Jurkat, Clone E6-1 (cell line): ENCODE results near the gene USH2A.

Experiments
- DNase-seq: peaks from one replicate; pipeline ENCODE4 v3.0.0-alpha.2; 2011; ENCODE audit warnings: low read depth, low spot score
- H3K4me3 ChIP-seq: 2 replicates; pipeline ENCODE4 v1.5.1; 2011; ENCODE audit warnings: mild to moderate bottlenecking, low read length, control low read depth, moderate library complexity

Gene USH2A

DNA sequence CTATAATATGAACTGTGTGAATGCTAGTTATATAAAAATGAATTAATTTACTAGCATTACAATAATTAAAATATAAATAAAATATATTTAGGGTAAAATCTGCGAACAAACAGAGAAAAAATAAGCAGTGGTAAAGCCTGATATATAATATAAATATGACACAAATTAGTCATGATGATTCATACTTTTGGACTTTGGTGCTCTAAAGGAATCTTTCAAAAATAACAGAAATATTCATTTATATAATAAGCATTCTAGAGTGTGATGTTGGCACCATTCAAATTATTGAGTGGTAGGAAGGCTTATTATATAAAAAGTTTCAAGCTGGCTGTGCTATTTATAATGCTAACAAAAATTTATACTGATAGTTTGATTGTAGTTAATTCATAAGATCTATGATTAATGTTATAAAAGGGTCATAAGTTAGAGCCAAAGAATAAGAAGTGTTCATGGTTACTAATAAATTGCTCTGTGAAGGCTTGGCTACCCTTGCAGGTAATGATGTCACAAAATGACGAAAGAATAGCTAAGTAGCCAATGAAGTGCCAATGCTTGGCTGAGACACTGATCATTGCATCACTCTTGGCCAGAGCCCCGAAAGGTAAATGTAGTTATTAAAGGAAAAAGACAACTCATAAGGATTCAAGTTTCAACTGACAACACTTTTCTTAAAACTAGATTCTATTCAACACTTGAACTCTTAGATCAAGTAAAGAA, 108.7 kb downstream of the USH2A start:
- no peak overlapping the region for H3K4me3 ChIP-seq
- DNase-seq, result no peak

DNA sequence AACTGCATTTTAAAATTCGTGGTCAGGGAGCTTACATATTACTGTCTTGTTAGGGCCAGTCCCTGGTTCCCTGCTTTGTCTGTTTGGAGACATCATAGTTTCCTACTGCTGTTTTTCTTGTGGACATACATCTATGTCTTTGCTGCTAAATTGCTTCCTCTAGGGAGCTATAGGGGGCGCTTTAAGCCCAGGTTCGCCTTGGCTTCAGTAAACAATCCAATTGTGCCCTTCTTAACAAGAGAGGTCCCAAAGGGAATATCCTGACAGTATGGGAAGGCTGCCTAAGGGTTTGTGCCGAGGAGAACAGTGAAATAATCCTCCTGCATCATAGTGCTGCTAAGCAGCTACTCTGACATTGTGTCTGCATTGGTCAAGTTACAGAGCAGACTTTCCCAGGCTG, 112.5 kb downstream of the USH2A start:
- H3K4me3 ChIP-seq, result no peak overlapping the region
- DNase-seq, result peak; percentile 11

DNA sequence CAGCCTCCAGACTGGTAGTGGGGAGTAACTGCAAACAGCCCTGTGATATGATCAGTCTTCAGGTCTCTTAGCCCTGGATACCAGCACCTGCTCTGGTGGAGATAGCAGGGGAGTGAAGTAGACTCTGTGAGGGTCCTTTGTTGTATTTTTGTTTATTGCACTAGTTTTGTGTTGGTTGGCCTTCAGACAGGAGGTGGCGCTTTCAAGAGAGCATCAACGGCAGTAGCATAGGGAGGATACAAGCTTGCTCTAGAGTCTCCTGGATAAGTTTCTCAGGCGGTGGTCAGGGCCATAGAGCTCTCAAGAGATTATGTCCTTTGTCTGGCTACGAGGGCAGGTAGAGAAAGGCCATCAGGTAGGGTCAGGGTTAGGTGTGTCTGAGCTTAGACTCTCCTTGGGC, 116.4 kb downstream of the USH2A start:
- no peak overlapping the region for H3K4me3 ChIP-seq
- peak; percentile 2 for DNase-seq

DNA sequence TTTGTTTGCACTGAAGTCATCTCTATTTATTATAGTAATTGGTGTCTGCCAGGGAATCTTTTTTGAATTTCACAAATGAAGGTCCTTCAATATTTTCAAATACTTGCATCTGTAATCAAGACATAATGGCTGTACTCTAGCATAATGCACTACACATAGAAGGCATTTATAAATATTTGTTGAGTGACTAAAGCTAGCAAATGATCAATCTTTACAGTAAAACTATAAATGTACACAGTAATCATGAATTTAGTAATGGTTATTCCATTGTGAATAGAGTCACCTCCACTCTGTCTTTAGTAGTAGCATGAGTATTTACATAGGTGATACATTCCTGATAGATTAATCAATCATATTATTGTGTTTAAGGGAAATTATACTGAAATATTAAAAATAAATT, 119.6 kb downstream of the USH2A start:
- no peak overlapping the region for H3K4me3 ChIP-seq
- DNase-seq, result no peak

DNA sequence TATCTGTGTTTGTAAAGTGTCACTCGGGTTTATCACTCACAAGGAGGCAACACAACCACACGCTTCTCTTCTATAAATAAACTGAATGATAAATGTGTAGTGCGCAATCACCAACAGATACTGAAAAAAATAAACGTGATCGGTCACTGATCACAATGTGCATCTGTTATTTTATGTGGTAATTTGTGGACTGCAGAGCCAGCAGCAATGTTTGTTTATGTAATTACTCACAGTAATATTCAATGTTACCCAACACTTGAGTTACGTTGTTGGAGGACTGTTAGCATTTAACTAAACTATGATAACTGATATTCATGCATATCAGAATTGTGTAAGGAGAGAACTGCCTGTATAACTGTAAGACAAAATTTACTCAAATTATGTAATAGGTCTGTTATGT, 129.6 kb downstream of the USH2A start:
- H3K4me3 ChIP-seq, result no peak overlapping the region
- no peak for DNase-seq

DNA sequence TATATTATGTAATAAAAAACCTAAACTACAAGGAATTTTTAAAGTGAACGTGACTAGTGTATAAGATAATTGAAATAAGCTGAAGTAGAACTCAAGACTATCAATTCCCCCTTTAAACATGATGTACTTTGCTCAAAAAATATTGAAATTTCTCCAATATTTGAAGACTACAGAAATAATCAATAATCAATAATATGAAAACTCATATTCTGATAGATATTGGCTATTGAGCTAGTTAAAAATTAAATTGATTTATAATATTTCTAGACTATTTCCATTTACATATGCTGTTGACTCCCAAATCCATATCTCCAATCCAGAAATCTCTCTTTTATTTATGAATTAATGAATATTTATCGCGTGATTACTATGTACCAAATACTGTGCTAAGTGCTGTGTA, 133.2 kb downstream of the USH2A start:
- H3K4me3 ChIP-seq, result no peak overlapping the region
- DNase-seq, result no peak

DNA sequence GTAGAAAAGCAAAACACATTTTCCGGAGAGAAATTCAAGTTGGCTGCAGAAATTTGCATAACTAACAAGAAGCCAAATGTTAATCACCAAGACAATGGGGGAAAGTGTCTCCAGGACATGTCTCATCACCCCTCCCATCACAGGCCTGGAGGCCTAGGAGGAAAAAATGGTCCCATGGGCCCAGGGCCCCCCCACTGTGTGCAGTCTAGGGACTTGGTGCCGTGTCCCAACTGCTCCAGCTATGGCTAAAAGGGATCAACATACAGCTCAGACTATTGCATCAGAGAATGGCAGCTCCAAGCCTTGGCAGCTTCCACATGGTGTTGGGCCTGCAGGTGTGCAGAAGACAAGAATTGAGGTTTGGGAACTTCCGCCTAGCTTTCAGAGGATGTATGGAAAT, 138.2 kb downstream of the USH2A start:
- no peak for DNase-seq
- no peak overlapping the region for H3K4me3 ChIP-seq

DNA sequence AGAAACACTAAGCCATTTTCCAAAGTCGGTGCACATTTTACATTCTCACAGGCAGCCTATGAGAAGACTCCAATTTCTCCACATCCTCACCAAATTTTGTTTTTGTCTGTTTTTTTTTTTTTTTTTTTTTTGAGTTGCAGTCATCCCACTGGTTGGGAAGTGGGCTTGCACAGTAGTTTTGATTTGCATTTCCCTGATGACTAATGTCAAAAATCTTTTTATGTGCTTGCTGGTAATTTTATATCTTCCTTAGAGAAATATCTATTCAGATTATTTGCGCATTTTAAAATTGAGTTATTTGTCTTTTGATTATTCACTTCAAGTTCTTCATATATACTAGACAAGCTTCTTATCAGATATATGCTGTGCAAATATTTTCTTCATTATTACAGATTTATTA, 141.5 kb downstream of the USH2A start:
- DNase-seq, result no peak
- no peak overlapping the region for H3K4me3 ChIP-seq

DNA sequence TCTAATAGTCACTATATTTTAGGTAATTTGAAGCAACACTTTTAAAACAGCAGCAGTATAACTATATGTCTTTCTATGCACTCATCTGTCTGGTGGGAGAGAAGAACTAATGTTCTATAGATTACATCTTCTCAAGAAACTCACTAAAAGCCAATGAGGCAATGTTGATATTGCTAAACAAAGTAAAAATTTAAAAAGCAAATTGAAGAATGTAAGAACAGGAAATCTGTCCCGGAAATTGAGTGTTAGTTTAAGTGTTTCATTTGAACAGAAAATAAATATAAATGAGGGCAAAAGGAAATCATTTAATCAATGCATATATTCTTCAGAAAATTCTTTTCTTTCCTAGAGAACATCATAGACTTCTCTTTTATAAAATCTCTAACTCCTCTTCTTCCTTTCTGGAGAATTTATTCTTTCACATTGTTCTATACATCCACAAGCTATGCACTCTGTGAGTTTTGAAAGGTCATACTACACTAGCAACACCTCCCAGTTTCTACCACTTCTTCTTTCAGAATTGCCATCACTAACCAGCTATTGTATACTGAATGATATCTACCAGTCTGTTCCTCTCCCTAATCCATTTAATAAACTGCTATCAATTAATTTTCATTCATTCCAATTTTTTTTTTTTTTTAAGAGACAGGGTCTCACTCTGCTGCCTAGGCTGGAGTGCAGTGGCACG, 153.0 kb downstream of the USH2A start:
- DNase-seq, result no peak

DNA sequence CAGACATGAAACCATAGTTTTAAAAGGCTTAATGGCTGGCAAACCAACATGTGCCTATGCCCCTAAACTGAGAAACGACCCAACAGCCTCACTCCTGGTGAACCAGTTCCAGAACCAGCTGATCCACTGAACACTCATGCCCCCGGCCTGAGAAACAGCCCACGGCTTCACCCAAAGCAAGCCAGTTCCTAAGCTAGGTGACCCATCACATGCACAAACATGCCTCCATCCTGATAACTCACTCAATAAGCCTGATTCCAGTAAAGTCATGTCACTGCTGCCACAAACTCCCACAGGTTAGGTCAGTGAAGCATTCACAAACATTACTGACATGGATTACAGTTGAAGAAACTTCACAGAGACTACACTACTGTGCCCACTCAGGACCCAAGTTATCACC, 161.6 kb downstream of the USH2A start:
- no peak for DNase-seq
- H3K4me3 ChIP-seq, result no peak overlapping the region

More for the DNA sequence above, 153.0 kb downstream of the USH2A start:
- no peak overlapping the region for H3K4me3 ChIP-seq

DNA sequence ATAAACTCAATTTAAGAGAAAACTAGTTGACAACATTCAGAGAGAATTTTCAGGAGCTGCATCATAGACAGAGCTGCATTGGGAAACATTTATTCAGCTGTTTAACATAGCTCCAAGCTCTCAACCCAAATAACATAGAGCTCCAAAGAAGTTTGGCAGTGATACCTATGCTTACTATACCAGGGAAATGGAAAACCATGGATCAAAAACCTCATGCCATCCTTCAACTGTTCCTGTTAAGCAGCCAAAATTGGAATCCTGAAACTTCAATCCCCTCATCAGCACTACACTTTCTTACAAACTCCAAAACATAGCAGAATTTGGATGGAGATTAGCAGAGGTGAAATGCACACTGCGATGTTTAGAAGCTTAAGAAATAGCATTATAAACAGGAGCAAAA, 164.4 kb downstream of the USH2A start:
- no peak for DNase-seq
- H3K4me3 ChIP-seq, result no peak overlapping the region

DNA sequence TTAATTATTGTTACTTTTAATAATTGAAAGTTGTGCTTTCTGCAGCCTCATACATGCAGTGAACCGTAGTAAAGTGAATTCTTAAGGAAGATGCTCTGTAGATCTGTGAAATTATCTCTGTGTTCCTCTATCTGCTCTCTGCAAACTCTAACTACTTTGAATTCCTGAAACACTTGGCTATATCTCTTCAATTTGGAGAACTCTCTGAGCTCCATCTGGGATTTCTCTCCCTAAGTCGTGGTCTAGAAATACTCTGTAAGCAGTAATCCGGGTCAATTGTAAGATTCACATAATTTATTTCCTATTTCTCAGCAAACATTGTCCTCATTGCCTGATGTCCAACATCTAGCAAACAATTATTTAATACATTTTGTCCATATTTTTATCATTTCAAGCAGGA, 164.9 kb downstream of the USH2A start:
- DNase-seq, result no peak
- no peak overlapping the region for H3K4me3 ChIP-seq

DNA sequence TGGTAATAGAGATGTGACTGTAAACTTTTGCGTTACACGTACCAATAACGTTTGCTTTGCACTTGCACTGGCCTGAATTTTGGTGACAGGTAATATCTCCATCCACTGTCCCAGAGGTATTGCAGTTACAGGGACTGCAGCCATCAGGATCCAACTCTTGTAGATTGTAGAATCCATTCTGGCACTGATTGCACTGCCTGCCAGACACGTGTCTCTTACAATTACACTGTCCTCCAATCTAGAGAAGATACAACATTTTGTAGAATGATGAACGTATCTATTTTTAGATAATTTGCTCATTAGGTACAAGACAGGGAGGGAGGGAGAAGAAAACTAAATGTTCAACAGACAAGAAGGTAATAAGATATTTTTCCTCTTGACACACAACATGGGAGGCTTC, 172.4 kb downstream of the USH2A start:
- no peak overlapping the region for H3K4me3 ChIP-seq
- no peak for DNase-seq

DNA sequence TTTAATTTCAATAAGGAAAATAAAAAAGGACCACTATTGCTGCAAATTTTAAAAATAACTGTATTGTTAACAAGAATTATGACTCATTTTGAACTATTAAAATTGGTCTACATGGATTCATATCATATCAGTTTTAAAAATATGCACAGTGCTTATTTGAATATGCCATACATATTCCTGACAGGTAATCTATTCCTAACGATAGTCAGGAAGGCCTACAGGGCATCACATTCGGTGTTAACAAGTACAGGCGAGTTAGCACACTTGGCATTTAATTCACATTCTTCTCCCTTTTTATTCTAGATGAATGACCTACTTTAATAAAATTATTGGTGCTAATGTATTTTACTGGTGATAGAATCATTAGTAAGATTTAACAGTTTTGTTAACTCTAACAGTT, 174.6 kb downstream of the USH2A start:
- DNase-seq, result no peak
- no peak overlapping the region for H3K4me3 ChIP-seq

DNA sequence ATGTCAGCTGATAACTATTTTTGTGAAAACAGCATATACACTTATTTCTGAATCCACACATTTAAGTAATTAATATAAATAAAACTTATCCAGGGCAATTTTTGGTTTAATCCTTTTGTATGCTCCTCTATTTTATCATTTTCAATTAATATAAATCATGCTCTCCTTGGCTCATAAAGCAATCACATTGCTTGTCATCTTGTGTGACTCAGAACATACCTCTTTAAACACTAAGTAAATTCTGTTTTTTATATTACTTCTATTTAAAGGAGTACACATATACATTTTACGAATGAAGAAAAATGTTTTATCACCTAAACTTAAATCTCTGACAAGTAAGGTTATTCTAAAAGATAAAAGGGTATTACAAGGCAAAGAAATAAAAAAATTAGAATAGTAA, 175.3 kb downstream of the USH2A start:
- DNase-seq, result no peak
- no peak overlapping the region for H3K4me3 ChIP-seq

DNA sequence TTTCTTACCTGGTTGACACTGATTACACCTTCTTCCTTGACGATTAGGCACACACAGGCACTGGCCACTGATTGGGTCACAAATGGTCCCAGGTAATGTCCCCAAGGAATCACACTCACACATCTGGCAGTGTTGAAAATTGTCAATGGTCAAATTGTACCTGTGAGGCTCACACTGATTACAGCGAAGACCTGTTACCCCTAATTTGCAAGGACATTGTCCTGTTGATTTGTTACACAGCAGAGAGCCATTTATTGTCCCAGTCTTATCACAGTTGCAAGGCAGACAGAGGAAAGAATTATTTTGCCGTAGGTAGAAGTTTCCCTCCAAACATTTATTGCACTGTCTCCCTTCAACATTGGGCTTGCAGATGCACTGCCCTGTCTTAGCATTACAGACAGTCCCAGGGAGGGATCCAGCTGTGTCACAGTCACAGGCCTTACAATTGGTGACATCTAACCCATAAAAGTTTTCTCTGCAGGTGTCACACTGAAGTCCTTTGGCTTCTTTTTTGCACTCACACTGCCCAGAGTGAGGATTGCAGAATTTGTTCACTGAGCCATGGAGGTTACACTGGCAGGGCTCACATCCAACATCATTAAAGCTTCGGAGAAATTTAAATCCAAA, 176.6 kb downstream of the USH2A start:
- no peak for DNase-seq
- no peak overlapping the region for H3K4me3 ChIP-seq

DNA sequence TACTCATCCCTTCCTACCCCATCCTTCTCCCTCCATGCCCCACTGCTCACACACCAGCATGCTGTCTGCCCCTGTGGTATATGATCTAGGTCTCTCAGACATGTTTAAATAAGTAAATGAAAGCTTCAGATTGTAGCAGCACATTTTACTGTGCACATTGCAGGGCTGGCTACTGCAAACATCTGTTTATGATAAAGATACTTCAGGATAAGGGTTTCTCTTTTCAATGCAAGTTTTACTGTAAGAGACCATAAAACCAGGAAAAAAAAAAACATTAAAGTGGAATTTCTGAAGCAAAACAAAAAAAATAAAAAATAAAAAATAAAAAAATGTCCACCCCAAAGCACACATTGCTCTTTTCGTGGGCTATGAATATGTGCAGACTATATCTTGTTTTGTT, 184.4 kb downstream of the USH2A start:
- H3K4me3 ChIP-seq, result no peak overlapping the region
- no peak for DNase-seq

DNA sequence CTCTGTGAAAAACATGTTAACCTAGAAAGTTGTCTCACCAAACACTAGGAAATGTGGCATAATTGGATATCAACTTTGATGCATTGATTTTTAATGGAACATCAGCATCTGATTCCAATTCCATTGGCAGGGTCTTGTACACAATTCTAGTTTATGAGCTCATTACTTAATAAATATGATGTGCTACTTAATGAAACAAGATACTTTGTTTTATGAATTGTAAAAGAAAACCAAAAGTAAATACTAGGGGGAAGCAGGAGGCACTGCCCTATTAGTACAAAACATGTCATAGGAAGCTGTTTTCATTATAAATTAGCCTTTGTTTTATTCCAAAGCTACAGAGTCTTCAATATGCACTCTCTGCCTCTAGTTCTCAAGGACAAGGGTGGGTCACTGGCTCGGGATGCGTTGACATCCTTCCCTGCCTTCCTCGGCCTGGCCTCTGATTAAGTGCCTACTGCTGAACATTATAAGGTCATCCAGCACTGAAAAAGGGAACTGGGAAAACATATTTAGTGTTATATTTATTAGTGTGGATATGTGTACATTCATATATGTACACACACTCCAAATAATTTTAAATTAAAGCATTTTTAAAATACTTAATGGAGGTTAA, 185.2 kb downstream of the USH2A start:
- DNase-seq, result no peak
- H3K4me3 ChIP-seq, result no peak overlapping the region

DNA sequence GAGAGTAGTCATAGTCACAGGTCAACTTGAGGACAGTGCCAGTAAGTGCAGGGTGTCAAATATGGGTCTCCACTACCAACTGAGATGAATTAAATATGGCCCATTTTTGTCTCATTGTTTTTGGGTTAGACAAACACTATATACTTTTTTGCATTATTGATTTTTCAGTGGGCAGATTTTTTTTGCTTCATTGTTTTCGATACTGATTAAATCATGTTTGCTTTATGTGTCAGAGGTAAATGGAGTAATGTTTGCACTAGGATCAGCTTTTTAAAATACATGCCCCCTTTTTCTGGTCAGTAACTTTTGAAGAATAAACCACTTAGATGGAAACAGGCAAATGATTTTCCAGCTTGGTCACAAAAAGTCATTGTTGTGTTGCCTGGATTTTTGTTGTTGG, 199.0 kb downstream of the USH2A start:
- no peak overlapping the region for H3K4me3 ChIP-seq
- no peak for DNase-seq

DNA sequence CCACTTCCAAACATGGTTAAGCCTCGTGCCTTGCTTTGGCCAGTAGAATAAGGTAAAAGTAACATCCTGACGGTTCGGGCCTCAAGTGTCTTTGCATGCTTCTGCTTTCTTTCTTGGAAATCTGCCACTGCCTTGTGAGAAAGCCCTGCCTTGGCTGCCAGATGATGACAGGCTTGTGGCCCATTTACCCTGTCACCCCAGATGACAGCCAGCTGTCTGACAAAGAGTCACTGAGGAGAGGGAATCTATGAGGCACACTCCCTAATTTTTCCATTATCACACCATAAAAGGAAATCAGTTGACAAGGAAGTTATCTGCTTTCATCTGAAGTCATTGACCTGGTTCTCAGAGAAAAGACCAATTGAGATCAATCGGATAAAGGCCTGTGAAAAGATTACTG, 199.8 kb downstream of the USH2A start:
- no peak for DNase-seq

More for the DNA sequence above, 199.8 kb downstream of the USH2A start:
- no peak overlapping the region for H3K4me3 ChIP-seq
